Hair follicle dermal papilla cell (primary cell): ENCODE results near the gene SERTM1. TPM values are rescaled to one million over a fixed set of nuclear protein-coding genes. Genes with fewer than 3 reads are reported as not detected.

Experiments used
- total RNA-seq: library from RNA; depleted of rRNA; stranded (reverse); fragments of >200 nt; gene quantifications from 2 replicates; pipeline ENCODE4 v1.2.3, GENCODE V29; 2012

The SERTM1 gene
- not detected in 2 replicates for total RNA-seq

GRCh38 chr13:36673838-36674326 lies at the start of gene SERTM1:
Gene SERTM1 (plus strand): TSS chr13:36674020. CDS start chr13:36695079, 21,059 bp downstream.

Other genes with a start within 250 kb of the SERTM1 start
- gene CCNA1, start 241.5 kb upstream of the SERTM1 start, total RNA-seq = not detected in 2 replicates
- 1.3 and 1.7 TPM in 2 replicates for gene RFXAP, start 145.2 kb downstream of the SERTM1 start, total RNA-seq
- 2.8 and 3.1 TPM in 2 replicates for gene SMAD9, start 246.2 kb downstream of the SERTM1 start, total RNA-seq